Left lung (tissue), 10 donors: Measurements from ENCODE around the gene MID1. TPM values are rescaled to one million over a fixed set of nuclear protein-coding genes. Genes with fewer than 3 reads are reported as not detected.
A peak's percentile ranks its signal among the peaks of the same experiment; 100 is the strongest.

Experiments used
- ATAC-seq: fragments of 200-7000 bp; cut with Tn5 transposase; one replicate; pipeline ENCODE4 v1.9.1; 2020; ENCODE audit warnings: moderate library complexity
- DNase-seq, 4 donors: peaks; one replicate each; pipeline ENCODE4 v3.0.0-alpha.2; 2013 to 2020
- H3K27ac ChIP-seq, 2 donors: fragments of 200-600 bp; sonication (generic) in 1 of 2; one replicate each; pipeline versions ENCODE4 v1.5.0 to v1.8.0; 2020 to 2021
- H3K27me3 ChIP-seq, 2 donors: fragments of 200-600 bp; sonication (generic) in 1 of 2; one replicate each; pipeline versions ENCODE4 v1.5.0 to v1.8.0; 2020 to 2021
- H3K36me3 ChIP-seq, 2 donors: fragments of 200-600 bp; sonication (generic) in 1 of 2; one replicate each; pipeline versions ENCODE4 v1.5.0 to v1.8.0; 2020 to 2021
- H3K4me1 ChIP-seq, 2 donors: fragments of 200-600 bp; one replicate each; pipeline ENCODE4 v1.8.0; 2021
- H3K4me3 ChIP-seq, 2 donors: fragments of 200-600 bp; sonication (generic) in 1 of 2; one replicate each; pipeline versions ENCODE4 v1.5.0 to v1.8.0; 2020 to 2021; ENCODE audit warnings: mild to moderate bottlenecking in 1 of 2
- H3K9me3 ChIP-seq, 2 donors: fragments of 200-600 bp; sonication (generic) in 1 of 2; one replicate each; pipeline versions ENCODE4 v1.5.0 to v1.8.0; 2020 to 2021
- CTCF ChIP-seq, 2 donors: fragments of 200-600 bp; sonication (generic) in 1 of 2; IDR thresholded peaks; one replicate each; pipeline versions ENCODE4 v1.5.0 to v1.8.0; 2021; ENCODE audit warnings: antibody characterized with exemption in 2 of 2
- intact Hi-C, 2 donors: fragments of 100-400 bp; cut with DNase I; formaldehyde crosslinking; loops; one replicate each; pipeline versions ENCODE4 v1.11.2 to v1.14.2; 2022
- polyA plus RNA-seq, 6 donors: library from polyadenylated mRNA; unstranded; fragments of 120-200 nt; gene quantifications; one replicate each; pipeline ENCODE4 v1.2.1, GENCODE V29; 2013; ENCODE audit not compliant: insufficient read length in 6 of 6
- total RNA-seq, 2 donors: library from RNA; stranded (reverse); fragmentation: NEBNext Ultra II Directional; extraction: Animal tissue kit (Norgen Biotek cat#: 25700); gene quantifications; one replicate each; pipeline ENCODE4 v1.2.1, GENCODE V29; 2021
- donor health status: DM: no; HTN: yes; CAD: no.
- donor health status: DM: no; HTN: no; CAD: no.

The MID1 gene
- total and polyA plus RNA-seq, 8 donors: 19.3 to 29.8 (median 24.2) TPM

- TF ChIP-seq CTCF (IDR thresholded peaks at IDR 0.05): no peak
- no peak overlapping the region for H3K27ac ChIP-seq
- intact Hi-C loops: no loop called here
Measured at GRCh38 chrX:10514891-10515290, 105.5 kb downstream of the MID1 start.

GRCh38 chrX:10513974-10514373 lies 106.4 kb downstream of the MID1 start:
- TF ChIP-seq CTCF (IDR thresholded peaks at IDR 0.05): no peak
- Histone ChIP-seq H3K9me3 (no peaks in the 10 kb centered on the region), H3K27ac (no peak overlapping the region), H3K4me3 (no peak overlapping the region), H3K36me3 (no peaks in the 10 kb centered on the region), H3K4me1 (no peaks in the 10 kb centered on the region), H3K27me3 (no peaks in the 10 kb centered on the region)
- DNase-seq (no peak), ATAC-seq (no peak)
- intact Hi-C loops: no loop called here

More at GRCh38 chrX:10514891-10515290, 105.5 kb downstream of the MID1 start:
- Histone ChIP-seq H3K9me3 (no peaks in the 10 kb centered on the region), H3K4me3 (no peak overlapping the region), H3K36me3 (no peaks in the 10 kb centered on the region), H3K27me3 (no peaks in the 10 kb centered on the region), H3K4me1 (no peaks in the 10 kb centered on the region)
- DNase-seq: peak in 1 of 4 donors; percentile 66
- no peak for ATAC-seq

- H3K36me3 ChIP-seq: no peaks in the 10 kb centered on the region
- intact Hi-C loops: no loop called here
- H3K27me3 ChIP-seq: no peaks in the 10 kb centered on the region
- no peaks in the 10 kb centered on the region for H3K9me3 ChIP-seq
- H3K4me1 ChIP-seq: no peaks in the 10 kb centered on the region
- no peak overlapping the region for H3K4me3 ChIP-seq
- no peak for TF ChIP-seq CTCF (IDR thresholded peaks at IDR 0.05)
- ATAC-seq (no peak), DNase-seq (no peak)
- H3K27ac ChIP-seq: no peak overlapping the region
Measured at GRCh38 chrX:10512741-10513140, 107.6 kb downstream of the MID1 start.

GRCh38 chrX:10512258-10512657 lies 108.1 kb downstream of the MID1 start:
- ATAC-seq (no peak), DNase-seq (no peak)
- intact Hi-C loops: no loop called here
- H3K4me3 ChIP-seq: no peak overlapping the region
- H3K9me3 ChIP-seq: no peaks in the 10 kb centered on the region
- no peak for TF ChIP-seq CTCF (IDR thresholded peaks at IDR 0.05)
- H3K27me3 ChIP-seq: no peaks in the 10 kb centered on the region
- H3K36me3 ChIP-seq: no peaks in the 10 kb centered on the region
- no peak overlapping the region for H3K27ac ChIP-seq
- H3K4me1 ChIP-seq: no peaks in the 10 kb centered on the region

GRCh38 chrX:10509397-10509796 lies 111.0 kb downstream of the MID1 start:
- H3K4me3 ChIP-seq: no peak overlapping the region
- no peak for ATAC-seq

More at GRCh38 chrX:10509397-10509796, 111.0 kb downstream of the MID1 start:
- TF ChIP-seq CTCF (IDR thresholded peaks at IDR 0.05): no peak
- Histone ChIP-seq H3K4me1 (no peaks in the 10 kb centered on the region), H3K9me3 (no peaks in the 10 kb centered on the region), H3K36me3 (no peaks in the 10 kb centered on the region), H3K27me3 (no peaks in the 10 kb centered on the region), H3K27ac (no peak overlapping the region)
- intact Hi-C loops: no loop called here
- no peak for DNase-seq
